Body of pancreas (tissue), 4 donors: Measurements from ENCODE around the gene KCNK2.

Source experiments
- CTCF ChIP-seq, 7 experiments: fragments of 450-650 bp in 4 of 7; fragments of 200-600 bp in 3 of 7; sonication (generic) in 3 of 7; IDR thresholded peaks; one replicate each; pipeline ENCODE4 v1.5.1; 2016 to 2019; ENCODE audit warnings: antibody characterized with exemption in 7 of 7
- POLR2A ChIP-seq, 3 donors: fragments of 450-650 bp; IDR thresholded peaks; one replicate each; pipeline ENCODE4 v1.6.1; 2016; ENCODE audit warnings: antibody characterized with exemption in 3 of 3, mild to moderate bottlenecking in 2 of 3

- no peak for TF ChIP-seq CTCF (IDR thresholded peaks at IDR 0.05)
- TF ChIP-seq POLR2A (IDR thresholded peaks at IDR 0.05) = no peak
These were observed 191.4 kb downstream of the KCNK2 start for GRCh38 chr1:215273838-215274516.
